HCT116 (cell line): ENCODE results near the gene SLC6A18.

Source experiments
- CEBPB ChIP-seq: IDR thresholded peaks from 2 replicates; pipeline ENCODE4 v1.6.1; 2012; ENCODE audit warnings: low read depth
- CTCF ChIP-seq, 3 experiments: fragments of 200-600 bp in 1 of 3; sonication (generic) in 1 of 3; IDR thresholded peaks in 2 of 3; conservative IDR thresholded peaks in 1 of 3; 2 replicates each; pipeline ENCODE4 v1.5.1; 2012 to 2017; ENCODE audit warnings: low read depth in 2 of 3, low read length in 2 of 3, antibody characterized with exemption in 1 of 3, borderline replicate concordance in 1 of 3, control low read depth in 1 of 3, mild to moderate bottlenecking in 1 of 3, mixed read lengths in 1 of 3, mixed run types in 1 of 3, moderate library complexity in 1 of 3; ENCODE audit not compliant: insufficient read depth in 1 of 3
- MAX ChIP-seq: IDR thresholded peaks from 2 replicates; pipeline ENCODE4 v1.6.1; 2012
- POLR2A ChIP-seq: IDR thresholded peaks from 2 replicates; pipeline ENCODE4 v1.7.0; 2011; ENCODE audit warnings: borderline replicate concordance; ENCODE audit not compliant: insufficient read depth, insufficient read length; ENCODE audit errors: extremely low read depth
- POLR2AphosphoS5 ChIP-seq: IDR thresholded peaks from 2 replicates; pipeline ENCODE4 v1.6.1; 2011; ENCODE audit warnings: mild to moderate bottlenecking, low read depth, low read length, moderate library complexity
- REST ChIP-seq: IDR thresholded peaks from 2 replicates; pipeline ENCODE4 v1.6.1; 2012; ENCODE audit warnings: low read depth
- SP1 ChIP-seq: IDR thresholded peaks from 2 replicates; pipeline ENCODE4 v1.6.1; 2012; ENCODE audit warnings: low read depth
- TCF7L2 ChIP-seq: IDR thresholded peaks from 2 replicates; pipeline ENCODE4 v1.7.0; 2011; ENCODE audit warnings: borderline replicate concordance, inconsistent platforms; ENCODE audit not compliant: insufficient read depth, insufficient read length; ENCODE audit errors: extremely low read depth
- ZFX ChIP-seq: fragments of 450-650 bp; IDR thresholded peaks from 2 replicates; pipeline ENCODE4 v1.6.1; 2017
- ZNF274 ChIP-seq: fragments of 200-500 bp; sonication (Bioruptor generic); IDR thresholded peaks from 2 replicates; pipeline ENCODE4 v1.6.1; 2014; ENCODE audit warnings: mild to moderate bottlenecking, low read depth, low read length, inconsistent platforms

- TF ChIP-seq ZFX (no peak), POLR2A (no peak), ZNF274 (no peak), CTCF (IDR thresholded peaks at IDR 0.05 in 2 of 3, conservative IDR thresholded peaks at IDR 0.05 in 1 of 3; ENCODE audit: borderline replicate concordance in 1 of 3, insufficient read depth in 1 of 3, low read depth in 2 of 3, low read length in 2 of 3) (no peak), CEBPB (no peak), SP1 (no peak), REST (no peak), TCF7L2 (no peak), POLR2AphosphoS5 (no peak), MAX (no peak)
Measured at GRCh38 chr5:1221721-1222120, 3.5 kb upstream of the SLC6A18 start.
